Measurements from ENCODE around the gene HES3.

The HES3 gene

DNA sequence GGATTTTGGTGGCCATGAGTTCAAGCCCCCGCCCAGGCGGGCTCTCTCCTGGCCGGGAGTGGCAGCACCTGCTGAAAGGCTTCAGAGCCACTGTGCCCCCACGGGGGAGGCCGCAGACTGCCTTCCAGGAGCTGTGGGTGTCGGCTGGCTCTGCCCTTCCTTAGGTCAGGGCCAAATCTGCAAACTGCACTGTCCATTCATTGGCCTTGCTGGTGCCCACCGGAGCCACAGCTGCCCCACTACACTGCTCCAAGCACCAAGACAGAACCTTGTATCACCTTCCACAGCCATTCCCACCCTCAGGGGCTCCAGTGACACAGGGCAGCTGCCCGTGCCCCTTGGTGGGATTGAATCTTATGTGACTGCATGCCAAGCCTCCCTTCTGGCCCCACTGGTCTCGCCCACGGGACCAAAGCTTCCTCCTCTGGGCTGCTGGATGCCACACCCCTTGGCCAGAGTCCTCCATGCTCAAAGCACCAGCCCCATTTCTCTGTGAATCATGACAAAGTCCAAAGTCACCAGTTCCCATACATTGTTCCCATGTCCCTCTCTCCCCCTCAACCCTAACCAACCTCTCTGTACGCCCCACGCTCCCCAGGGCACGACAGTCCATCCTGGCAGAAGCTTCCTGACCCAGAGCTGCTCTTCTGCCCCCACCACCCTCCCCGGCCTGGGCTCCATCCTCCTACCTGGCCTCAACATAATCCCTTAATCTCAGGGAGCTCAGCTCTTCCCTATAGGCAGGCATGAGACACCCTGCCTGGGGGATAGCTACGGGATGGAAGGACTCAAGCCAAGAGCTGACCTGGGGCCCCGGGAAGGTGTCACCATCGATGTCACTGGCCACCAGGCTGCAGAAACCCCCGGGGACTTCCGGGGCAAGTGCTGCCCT, 37.8 kb downstream of the HES3 start:
- DNase-seq, result no peak

DNA sequence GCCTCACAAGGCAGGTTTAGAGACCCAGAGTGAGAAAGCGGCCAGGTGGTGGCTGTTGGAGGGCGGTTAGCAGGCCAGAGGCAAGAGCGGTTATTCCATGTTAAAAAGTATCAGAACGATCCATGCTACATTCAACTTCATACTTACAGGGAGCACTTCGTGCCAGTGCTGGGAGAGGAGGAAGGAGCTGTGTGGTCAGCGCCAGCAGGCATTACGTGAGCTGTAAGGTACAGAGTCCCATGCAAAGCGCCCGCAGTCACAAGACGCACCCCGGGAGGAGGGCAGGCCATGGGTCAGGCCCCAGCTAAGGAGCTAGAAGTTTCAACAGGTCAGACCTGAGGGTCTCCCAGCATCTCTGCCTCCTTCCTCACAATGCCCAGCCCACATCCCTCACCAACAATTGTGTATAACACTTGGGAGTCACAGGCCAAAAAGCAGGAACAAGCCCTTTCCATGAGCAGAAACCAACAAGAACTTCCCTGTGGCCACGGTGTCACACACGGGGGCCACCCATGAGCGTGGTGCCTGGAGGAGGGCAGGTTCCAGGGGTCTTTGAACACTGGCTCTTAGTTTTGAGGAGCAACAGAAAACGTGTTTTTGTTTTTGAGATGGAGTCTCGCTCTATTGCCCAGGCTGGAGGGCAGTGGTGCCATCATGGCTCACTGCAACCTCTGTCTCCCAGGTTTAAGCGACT, 38.7 kb downstream of the HES3 start:
- no peak for DNase-seq

DNA sequence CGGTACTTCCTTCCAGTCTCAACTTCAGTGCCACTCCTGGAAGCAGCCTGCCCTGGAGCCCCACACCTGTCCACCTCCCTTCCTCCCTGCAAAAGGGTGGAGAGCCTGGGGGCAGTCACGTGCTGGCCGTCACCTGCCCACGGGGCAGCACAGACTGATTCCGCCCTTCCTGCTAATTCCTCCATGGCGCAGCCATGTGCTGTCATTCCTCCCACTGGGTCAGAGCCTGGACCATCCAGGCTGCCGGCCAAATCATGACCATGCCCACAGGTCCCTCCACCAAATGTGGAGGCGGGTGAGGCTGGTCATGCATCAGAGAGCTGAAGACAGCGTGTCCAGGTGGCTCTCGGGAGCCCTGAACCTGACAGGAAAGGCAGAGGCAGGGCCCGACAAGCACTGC, 41.4 kb downstream of the HES3 start:
- no peak for DNase-seq

DNA sequence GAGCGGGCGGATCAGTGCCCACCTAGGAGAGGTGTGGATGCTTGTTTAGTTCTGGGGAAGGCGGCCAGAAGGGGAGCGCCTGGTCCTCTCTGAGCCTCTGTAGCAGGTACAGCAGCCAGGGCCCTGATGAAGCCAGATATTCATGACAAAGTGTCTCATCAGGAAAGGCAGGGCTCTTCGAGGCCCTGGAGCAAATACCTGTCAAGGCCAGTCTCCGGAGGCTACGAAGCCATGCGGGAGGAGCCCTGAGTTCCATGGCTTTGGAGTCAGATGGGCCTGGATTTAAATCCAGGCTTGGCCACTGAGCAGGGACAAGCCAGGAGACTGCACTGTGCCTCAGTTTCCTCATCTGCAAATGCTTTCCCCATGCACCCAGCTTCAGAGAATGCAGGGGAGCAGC, 42.3 kb downstream of the HES3 start:
- DNase-seq, result no peak

DNA sequence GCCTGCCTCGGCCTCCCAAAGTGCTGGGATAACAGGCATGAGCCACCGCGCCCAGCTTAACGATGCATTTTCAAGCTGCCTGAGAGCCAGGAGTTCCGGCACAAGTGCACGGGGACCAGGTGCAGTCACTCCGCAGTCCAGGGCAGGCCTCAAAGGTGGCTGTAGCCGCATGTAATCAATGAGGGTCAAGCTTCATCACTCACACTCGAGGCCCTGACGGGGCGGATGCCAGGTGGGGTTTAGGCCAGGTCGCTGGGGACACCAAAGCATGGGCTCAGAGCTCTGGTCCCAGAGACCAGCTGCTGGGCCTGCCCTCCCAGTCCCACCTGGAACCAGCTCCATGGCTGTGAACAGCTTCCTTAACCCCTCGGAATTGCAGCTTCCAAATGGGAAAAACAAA, 43.0 kb downstream of the HES3 start:
- DNase-seq, result no peak

DNA sequence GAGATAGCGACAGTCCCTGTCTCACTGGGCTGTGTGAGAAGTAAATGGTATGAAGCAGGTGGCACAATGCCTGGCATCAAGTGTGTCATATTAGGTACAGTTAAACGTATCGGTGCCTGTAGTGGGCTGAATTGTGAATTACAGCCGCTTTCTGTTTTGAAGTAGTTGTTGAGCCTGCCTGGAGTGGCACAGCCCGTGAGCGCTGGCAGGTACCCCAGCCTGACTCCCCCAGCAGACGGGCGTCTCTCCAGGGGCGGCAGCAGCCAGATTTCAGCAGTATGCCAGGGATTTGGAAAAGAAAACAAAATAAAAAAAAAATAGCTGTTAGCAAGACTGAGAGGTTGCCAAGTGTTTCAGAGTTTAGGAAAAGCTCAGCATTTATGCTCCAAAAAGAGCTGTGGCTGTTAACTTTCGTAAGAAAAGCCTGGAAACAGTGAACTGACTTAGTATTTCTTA, 43.5 kb downstream of the HES3 start:
- DNase-seq, result peak; percentile 95

DNA sequence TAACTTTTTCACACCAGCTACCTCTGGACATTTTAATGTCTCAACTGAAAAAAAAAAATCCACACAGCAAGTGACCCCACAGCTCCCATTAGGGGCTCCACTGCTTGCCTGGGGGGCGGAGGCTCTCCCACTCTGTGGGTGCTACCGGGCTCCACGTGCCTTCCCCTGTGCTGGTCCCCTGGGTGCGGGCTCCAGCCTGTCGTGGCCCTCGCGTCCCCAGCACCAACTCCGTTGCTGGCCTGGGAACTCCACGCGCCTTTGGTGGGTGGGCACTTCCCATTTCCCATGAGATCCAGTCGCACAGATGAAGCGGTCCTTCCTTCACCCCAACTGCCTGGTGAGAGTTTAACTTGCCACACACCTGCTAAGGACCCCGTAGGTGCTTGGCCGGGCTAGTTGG, 44.0 kb downstream of the HES3 start:
- DNase-seq, result no peak

DNA sequence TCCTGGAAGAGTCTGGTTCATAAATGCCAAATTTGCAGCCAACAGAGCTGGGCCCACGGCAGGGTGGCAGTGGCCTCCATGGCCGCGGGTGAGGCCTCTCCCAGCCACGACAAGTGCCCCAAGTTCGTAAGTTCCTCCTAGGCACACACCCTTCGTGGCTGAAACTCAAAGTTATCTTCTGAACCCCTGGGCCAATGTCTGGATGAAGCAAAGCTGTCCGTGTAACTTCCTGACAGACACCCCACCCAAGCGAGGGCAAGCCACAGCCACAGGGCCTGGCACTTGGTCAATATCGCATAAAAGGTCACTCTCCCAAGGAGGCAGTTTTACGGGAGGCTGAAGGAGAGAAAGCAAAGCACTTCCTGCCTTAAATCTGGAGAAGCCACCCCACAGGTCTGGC, 44.7 kb downstream of the HES3 start:
- no peak for DNase-seq

DNA sequence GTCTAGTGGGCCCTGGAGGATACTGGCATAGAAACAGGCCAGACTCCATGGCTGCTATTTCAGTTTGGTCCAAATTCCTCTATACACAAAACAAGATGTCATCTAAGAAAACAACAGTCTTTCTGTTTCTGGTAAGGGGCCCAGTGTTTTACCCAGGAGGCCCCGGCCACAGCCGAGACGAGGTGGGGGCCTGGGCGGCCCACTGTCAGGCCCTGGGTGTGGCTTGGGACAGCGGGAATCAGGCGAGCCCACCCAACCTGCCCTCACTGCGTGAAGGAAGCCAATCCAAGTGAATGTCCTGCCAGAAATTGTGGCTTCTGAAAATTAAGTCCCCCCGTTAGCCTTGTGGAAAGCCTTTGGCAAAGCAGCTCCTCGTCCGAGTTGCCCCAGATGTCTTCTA, 48.1 kb downstream of the HES3 start:
- DNase-seq, result no peak

DNA sequence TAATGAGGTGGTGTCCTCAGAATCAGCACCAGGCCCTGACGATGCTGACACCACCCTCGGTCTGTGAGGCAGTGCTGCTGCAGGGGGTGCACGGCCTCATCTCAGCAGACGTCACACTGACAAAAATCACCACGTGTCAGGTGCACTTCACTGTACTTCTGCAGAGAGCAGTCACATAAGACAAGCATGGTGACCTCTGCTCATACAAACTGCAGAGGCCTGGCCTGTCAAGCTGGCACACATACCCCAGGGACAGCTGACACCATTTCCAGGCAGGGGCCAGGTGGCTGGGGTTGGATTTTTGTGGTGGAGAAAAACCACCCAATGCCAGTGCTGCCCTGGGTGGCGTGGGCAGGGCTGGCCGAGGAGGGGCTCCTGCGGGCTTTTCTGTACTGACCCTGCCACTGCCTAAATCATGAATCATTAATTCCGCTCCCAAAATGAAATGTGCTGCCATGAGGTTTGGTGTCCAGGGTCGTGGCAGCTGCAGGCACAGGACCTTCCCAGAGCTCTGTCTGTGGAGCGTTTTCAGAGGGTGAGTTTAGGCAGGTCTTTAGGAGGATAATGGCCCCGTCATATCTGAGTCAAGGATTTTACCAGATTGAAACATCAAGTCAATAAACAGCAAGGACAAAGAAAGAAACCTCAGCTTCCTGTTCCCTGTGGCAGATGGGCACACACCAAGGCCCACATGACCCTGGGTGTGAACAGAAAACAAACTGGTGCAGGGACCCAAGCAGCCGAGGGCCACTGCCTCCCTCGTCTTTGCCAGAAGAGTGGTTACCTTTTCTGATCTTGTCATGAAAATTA, 50.3 kb downstream of the HES3 start:
- DNase-seq, result no peak

DNA sequence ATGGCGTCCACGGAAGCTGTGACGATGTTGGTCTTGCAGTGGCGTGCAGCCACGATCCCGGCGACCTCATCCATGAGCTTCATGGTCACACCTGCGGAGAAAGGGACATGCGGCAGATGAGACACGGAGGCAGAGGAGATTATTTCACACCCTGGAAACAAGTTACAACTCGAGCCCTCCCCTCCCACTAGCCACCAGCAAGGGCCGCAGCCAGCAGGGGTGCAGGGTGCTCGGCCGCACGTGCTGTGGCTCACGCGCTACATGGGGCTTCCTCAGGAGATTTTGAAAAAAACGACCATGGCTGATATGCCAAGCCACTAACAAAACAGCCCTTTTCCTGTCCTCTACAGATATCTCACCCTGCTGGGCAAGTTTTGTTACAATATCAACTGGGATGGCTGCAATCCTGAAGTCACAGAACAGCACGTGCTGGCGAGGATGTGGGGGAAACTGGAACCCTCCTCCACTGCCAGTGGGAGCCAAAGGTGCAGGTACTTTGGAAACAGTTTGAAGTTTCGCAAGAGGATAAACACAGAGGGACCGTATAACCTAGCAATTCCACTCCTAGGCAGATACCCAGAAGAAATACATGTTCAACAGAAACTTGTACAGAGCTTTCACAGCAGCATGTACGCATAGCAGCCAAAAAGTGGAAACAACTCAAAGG, 51.0 kb downstream of the HES3 start:
- DNase-seq, result no peak
